ENCODE data around the gene RAB39A.

Gene RAB39A

DNA sequence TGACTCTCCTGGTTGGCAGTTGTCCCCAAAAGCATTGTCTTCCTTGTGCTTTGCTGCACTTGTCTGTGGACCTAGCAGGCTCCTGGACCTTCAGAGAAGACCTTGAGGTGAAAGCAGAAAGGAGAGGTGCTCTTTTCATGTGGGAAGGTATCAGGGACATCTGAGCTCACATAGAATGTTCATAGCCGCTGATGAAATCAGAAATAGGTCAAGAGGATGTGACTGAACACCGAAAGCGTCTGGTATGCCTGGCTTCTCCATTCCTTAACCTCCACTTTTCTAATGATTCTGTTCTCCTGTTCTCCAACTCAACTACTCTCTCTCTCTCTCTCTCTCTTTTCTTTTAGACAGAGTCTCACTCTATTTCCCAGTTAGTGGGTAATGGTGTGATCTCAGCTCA lies 74.2 kb downstream of the RAB39A start:
- H3K4me3 ChIP-seq (ENCODE audit: low read depth, low read length): no peak overlapping the region
- H3K36me3 ChIP-seq (ENCODE audit: control insufficient read depth, insufficient read depth, low read length): no peaks in the 10 kb centered on the region
- H3K27me3 ChIP-seq (ENCODE audit: control insufficient read depth, insufficient read depth, low read length): no peaks in the 10 kb centered on the region
- no peak overlapping the region for H3K9ac ChIP-seq (ENCODE audit: low read depth, low read length)
- H3K9me3 ChIP-seq (ENCODE audit: control insufficient read depth, insufficient read depth, low read length): no peaks in the 10 kb centered on the region
- H3K27ac ChIP-seq (ENCODE audit: low read depth, low read length): no peak overlapping the region
- H3K4me1 ChIP-seq (ENCODE audit: control insufficient read depth, insufficient read depth, low read length): 0 out of 2 replicates have a peak, but pooled peaks cover 4% of the 10 kb centered on the region

DNA sequence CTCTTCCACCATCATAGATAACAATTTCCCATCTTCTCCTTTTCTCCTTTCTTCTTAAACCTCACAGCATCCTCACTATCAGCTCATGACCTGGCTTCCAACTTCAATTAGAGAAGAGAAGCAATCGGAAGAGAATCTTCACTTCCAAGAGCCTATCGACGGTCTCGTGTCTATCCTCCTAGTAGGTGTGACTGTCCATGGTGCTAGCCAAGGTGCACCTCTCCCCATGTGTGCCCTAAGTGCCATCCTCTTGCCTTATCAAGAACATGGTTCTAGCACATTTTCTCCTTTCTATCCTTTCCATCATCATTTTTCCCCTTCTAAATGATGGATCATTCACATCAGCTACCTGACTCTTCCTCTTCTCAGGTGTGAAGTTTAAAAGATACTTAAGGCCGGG lies 75.4 kb downstream of the RAB39A start:
- Histone ChIP-seq H3K27me3 (ENCODE audit: control insufficient read depth, insufficient read depth, low read length) (no peaks in the 10 kb centered on the region), H3K4me1 (ENCODE audit: control insufficient read depth, insufficient read depth, low read length) (0 out of 2 replicates have a peak, but pooled peaks cover 4% of the 10 kb centered on the region)

DNA sequence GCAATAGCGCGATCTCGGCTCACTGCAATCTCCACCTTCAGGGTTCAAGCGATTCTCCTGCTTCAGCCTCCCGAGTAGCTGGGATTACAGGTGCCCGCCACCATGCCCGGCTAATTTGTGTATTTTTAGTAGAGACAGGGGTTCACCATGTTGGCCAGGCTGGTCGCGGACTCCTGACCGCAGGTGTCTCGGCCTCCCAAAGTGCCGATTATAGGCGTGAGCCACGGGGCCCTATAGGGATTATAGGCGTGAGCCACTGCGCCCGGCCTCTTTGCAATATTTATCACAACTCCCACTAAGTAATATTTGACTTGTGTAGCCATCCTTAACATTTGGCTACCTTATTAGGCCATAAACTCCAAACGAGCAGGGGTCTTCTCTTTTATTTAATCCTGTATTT lies 79.6 kb downstream of the RAB39A start:
- Histone ChIP-seq H3K36me3 (ENCODE audit: control insufficient read depth, insufficient read depth, low read length) (no peaks in the 10 kb centered on the region), H3K4me3 (ENCODE audit: low read depth, low read length) (no peak overlapping the region), H3K9ac (ENCODE audit: low read depth, low read length) (no peak overlapping the region), H3K27me3 (ENCODE audit: control insufficient read depth, insufficient read depth, low read length) (no peaks in the 10 kb centered on the region), H3K27ac (ENCODE audit: low read depth, low read length) (no peak overlapping the region), H3K9me3 (ENCODE audit: control insufficient read depth, insufficient read depth, low read length) (no peaks in the 10 kb centered on the region), H3K4me1 (ENCODE audit: control insufficient read depth, insufficient read depth, low read length) (peaks cover 11% of the 10 kb centered on the region)

More for the DNA sequence above, 75.4 kb downstream of the RAB39A start:
- H3K27ac ChIP-seq (ENCODE audit: low read depth, low read length): no peak overlapping the region
- no peaks in the 10 kb centered on the region for H3K9me3 ChIP-seq (ENCODE audit: control insufficient read depth, insufficient read depth, low read length)
- H3K9ac ChIP-seq (ENCODE audit: low read depth, low read length): no peak overlapping the region
- H3K36me3 ChIP-seq (ENCODE audit: control insufficient read depth, insufficient read depth, low read length): no peaks in the 10 kb centered on the region
- H3K4me3 ChIP-seq (ENCODE audit: low read depth, low read length): no peak overlapping the region

DNA sequence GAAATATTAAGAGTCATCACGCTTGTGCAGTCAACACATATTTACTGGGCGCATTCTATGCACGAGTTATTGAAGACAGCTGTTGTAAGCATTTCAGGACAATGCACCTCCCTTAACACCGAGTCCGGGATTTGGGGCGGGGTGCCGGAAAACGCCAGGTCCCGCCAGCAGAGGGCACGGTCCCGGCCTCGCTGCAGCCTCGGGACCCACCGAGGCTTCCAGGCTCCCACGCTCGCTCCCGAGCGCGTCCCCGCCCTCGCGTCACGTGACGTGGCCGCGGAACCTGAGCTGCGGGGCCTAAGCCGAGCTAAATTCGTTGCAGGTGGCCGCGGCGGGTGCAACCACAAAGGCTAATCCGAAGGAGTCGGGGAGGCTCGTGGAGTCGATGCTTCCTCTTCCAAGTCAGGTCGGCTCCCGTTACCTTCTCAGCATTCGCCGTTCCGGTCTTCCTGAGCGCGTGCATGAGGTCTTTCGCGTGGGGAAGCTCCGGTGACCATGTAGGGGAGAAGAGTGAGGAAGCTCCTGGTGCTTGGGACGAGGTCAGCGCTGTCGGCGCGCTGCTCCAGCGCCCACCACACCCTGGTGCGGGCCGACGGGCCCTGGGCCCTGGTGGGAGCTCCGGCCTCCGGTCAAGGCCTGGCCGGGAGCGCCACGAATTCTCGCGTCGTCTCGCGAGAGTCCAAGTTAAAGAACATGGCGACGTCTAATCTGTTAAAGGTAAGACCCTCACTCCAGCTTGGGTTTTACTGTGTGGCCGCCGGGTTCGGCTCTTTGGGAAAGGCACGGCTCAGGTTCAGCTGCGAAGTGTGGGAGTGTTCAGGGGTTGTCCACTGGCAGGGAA lies 80.6 kb downstream of the RAB39A start, which contains the start of gene CUL5:
Gene CUL5 (plus strand): TSS at position 243 of the 841 bp plus-strand sequence. CDS start 451 bp downstream, at position 694.
- H3K4me1 ChIP-seq (ENCODE audit: control insufficient read depth, insufficient read depth, low read length): peaks cover 12% of the 10 kb centered on the region
- peak within 1 kb of the TSS; percentile 95 for H3K27ac ChIP-seq (ENCODE audit: low read depth, low read length)
- H3K9ac ChIP-seq (ENCODE audit: low read depth, low read length): peak within 1 kb of the TSS; percentile 100
- no peaks in the 10 kb centered on the region for H3K9me3 ChIP-seq (ENCODE audit: control insufficient read depth, insufficient read depth, low read length)
- peak within 1 kb of the TSS; percentile 99 for H3K4me3 ChIP-seq (ENCODE audit: low read depth, low read length)
- no peaks in the 10 kb centered on the region for H3K27me3 ChIP-seq (ENCODE audit: control insufficient read depth, insufficient read depth, low read length)
- H3K36me3 ChIP-seq (ENCODE audit: control insufficient read depth, insufficient read depth, low read length): no peaks in the 10 kb centered on the region

DNA sequence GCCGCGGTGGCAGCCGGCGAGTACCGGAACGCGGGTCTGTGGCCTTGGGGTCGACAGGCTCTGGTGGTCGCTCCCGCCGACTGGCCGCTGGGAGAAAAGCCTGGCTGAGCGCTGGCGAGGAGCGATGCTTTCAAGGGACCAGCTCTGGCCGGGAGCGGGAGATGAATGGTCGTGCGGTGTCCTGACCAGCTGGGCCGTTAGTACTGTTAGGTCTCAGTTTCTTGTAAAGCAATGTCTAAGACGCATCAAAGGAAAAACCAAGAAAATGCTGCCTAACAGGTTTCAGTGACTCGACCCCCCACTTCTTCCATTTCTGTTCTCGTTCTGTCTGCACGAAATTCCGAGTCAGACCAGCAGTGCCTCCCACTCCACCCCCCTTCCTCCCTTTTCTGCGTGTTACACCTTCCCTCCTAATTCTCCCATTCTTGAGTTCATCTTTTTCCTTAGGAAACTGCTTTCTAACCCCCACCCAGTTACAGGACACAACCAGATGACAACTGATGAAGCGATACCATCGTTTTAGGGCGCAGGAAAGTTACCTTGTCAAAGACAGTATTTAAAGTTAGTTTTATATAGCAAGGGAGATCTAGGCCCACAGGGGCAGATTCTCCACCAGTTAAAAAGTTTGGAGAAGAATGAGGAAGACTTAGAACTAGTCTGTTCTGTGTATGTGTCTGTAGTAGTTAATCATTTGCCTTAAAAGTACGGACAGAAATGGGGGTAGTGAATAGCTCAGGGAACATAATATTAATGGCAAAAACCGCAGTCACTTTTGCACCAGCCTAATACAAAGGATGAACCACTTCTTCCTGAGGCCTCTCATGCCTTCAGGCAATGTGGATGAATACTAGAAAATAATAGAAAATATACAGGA lies 81.5 kb downstream of the RAB39A start:
- Histone ChIP-seq H3K27me3 (ENCODE audit: control insufficient read depth, insufficient read depth, low read length) (no peaks in the 10 kb centered on the region), H3K9me3 (ENCODE audit: control insufficient read depth, insufficient read depth, low read length) (no peaks in the 10 kb centered on the region), H3K27ac (ENCODE audit: low read depth, low read length) (peak overlapping the region; percentile 95), H3K36me3 (ENCODE audit: control insufficient read depth, insufficient read depth, low read length) (no peaks in the 10 kb centered on the region), H3K4me1 (ENCODE audit: control insufficient read depth, insufficient read depth, low read length) (peaks cover 18% of the 10 kb centered on the region), H3K9ac (ENCODE audit: low read depth, low read length) (peak overlapping the region; percentile 100), H3K4me3 (ENCODE audit: low read depth, low read length) (peak overlapping the region; percentile 99)

DNA sequence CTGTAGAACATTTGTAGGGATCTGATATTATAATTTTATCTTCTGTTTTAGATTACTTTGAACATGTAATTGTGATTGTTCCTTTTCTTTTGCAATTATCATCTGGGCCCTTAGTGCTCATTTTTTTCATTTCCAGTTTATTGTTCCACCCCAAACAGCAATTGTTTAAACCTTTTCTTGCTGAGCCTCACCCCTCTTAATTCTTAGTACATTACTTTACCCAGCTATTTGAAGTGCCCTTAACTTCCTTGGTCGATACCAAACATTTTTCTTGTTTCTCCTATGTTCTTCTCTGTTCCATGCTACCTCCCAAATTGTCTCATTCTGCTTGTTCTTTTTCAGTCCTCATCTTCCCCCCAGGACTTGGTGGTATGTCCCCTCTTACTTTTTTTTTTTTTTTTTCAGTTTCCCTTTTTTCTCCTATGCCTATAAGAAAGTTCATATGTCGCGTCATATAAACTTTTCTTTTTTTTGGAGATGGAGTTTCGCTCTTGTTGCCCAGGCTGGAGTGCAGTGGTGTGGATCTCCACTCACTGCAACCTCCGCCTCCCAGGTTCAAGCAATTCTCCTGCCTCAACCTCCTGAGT lies 84.0 kb downstream of the RAB39A start:
- no peaks in the 10 kb centered on the region for H3K36me3 ChIP-seq (ENCODE audit: control insufficient read depth, insufficient read depth, low read length)
- no peak overlapping the region for H3K4me3 ChIP-seq (ENCODE audit: low read depth, low read length)

More for the DNA sequence above, 84.0 kb downstream of the RAB39A start:
- peaks cover 18% of the 10 kb centered on the region for H3K4me1 ChIP-seq (ENCODE audit: control insufficient read depth, insufficient read depth, low read length)
- H3K27ac ChIP-seq (ENCODE audit: low read depth, low read length): no peak overlapping the region
- no peaks in the 10 kb centered on the region for H3K9me3 ChIP-seq (ENCODE audit: control insufficient read depth, insufficient read depth, low read length)
- no peaks in the 10 kb centered on the region for H3K27me3 ChIP-seq (ENCODE audit: control insufficient read depth, insufficient read depth, low read length)
- no peak overlapping the region for H3K9ac ChIP-seq (ENCODE audit: low read depth, low read length)
